Measurements from ENCODE around the gene UBE2G1.

DNA sequence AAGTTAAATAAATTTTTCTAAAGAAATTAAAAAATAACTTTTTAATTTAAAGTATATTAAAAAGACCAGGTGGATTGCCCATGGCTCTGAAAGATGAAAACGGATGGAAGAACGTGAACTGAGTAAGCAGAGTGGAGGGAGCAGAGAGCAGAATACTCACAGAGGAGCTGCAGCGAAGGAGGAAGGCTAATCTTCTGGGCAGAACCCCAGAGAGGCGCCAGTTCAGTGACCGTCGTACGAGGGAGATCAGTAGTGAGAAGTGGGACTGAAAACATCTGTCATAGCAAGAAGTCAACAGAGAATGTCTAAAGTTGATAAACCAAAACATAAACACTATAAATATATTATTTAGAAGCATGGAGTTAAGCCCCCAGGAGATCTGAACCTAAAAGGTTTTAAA lies 34.9 kb downstream of the UBE2G1 start:
- TF ChIP-seq CTCF (IDR thresholded peaks at IDR 0.05): no peak
- no peak for TF ChIP-seq POLR2A (IDR thresholded peaks at IDR 0.05)
